T47D (cell line): Measurements from ENCODE around the gene C1orf210.

Source experiments
- DNase-seq, 2 experiments: peaks; one replicate each; pipeline versions ENCODE4 v3.0.0 to v3.0.0-alpha.2; 2011 to 2012; ENCODE audit warnings: low read depth in 1 of 2, low spot score in 1 of 2
- JUND ChIP-seq: IDR thresholded peaks from 2 replicates; pipeline ENCODE4 v1.6.1; 2012; ENCODE audit warnings: low read depth
- in situ Hi-C: cut with HindIII; loops from 2 replicates; pipeline ENCODE4 v1.10.0; 2016; ENCODE audit warnings: low sequenced_read_pairs, low pct_unique_long_range_greater_than_20kb

Gene C1orf210

DNA sequence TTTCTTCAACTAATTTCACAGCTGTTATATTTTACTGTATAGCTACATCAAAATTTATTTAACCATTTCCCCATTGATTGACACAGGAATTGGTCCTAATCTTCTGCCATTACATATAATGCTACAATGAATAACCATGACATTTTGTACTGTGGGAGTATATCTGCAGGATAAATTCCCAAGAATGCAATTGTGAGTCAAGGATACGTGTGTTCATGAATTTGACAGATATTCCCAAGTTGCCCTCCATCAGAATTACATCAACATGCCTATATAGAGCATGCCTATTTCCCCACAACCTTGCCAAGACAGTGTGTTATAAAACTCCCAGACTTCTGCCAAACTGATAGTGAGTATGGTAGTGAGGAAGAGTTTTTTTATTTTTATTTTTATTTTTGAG is 12.7 kb upstream of the C1orf210 start:
- DNase-seq = no peak
- TF ChIP-seq JUND = no peak
- in situ Hi-C loops = no loop called here

DNA sequence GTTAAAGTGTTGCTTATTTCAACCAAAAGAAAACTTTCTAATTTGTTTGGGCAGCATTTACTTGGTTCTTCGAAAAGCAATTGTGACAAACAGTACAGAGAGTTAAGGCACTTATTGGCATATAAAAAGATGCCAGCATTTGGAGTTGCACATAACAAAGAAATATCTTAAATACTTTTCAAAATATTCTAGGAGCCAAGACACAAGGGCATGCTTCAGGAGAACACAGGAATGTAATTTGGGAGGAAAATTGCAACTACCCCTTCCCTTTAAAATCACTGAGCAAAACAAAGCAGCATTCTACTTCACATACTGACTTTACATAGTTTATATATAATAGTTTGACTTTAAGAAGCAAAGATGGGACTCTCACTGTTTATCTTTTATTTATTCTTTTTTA is 10.8 kb upstream of the C1orf210 start:
- TF ChIP-seq JUND = no peak
- in situ Hi-C loops = no loop called here
- no peak for DNase-seq

DNA sequence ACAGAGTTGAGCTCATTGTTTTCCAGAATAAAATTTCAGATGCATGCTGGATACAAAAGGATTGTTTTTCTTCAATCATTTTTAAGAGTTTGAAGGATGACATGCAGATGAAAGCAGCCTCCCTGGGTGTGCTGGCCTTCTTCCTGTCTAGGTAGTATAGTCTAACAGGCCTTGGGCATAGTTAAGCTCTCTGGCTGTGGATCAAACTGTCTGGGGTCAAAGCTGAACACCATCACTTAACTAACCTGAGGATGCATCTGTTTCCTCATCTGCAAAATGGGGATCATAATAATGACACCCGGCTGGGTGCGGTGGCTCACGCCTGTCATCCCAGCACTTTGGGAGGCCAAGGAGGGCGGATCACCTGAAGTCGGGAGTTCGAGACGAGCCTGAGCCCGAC is 9.4 kb upstream of the C1orf210 start:
- in situ Hi-C loops = no loop called here
- DNase-seq = no peak
- TF ChIP-seq JUND = no peak

DNA sequence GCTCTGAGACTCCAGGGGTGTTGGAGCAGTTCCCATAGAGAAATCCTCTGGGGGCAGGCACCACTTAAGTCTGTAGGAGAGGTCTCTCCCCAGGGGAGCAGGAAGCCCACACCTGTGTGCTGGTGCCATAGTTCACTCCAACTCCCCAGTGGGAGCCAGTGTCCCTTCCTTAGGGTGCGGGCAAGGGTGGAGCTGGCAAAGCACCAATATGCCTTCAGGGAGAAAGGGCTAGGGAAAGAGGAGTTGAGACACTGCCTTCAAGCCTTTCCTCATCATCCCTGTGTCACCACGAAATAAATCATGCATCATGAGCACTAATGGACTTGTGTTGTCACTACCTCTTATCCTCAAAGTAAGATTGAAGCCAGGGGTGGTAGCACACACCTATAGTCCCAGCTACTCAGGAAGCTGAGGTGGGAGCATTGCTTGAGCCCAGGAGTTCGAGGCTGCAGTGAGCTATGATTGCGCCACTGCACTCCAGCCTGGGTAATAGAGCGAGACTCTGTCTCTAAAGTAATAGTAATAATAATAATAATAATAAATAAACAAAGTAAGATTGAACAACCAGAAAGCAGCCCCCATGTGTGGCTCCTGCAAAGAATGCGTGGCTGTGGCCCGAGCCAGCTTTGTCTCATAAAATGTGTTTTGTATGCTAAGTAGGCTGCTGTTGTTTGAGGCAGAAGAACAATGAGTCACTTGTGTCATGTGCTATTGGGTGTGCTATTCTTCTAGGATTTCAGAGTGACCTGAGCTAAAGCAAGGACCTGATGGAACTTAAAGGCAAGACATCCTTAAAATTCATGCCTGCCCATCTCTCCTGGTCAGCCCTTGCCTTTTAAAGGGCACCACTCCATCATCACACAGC is 8.7 kb upstream of the C1orf210 start:
- no peak for TF ChIP-seq JUND
- DNase-seq = no peak
- in situ Hi-C loops = no loop called here

DNA sequence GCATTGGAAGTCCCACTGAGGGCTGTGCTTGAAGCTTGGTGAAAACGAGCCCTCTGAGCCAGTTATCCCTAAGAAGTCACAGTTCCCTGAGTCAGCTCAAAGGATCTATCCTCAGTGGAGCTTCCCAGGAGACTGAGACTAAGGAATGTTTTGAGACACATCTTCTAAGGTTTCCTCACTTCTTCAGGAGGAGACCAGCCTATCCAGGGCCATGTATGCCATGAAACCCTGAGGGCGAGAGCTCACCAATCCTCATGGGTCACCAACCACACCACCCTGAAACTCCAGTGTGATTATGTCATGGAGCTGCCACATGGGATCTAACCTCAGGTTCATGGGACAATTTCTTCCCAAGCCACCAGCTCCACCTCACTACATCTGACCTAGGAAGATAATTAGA is 7.8 kb upstream of the C1orf210 start:
- DNase-seq = no peak
- no peak for TF ChIP-seq JUND
- in situ Hi-C loops = no loop called here

DNA sequence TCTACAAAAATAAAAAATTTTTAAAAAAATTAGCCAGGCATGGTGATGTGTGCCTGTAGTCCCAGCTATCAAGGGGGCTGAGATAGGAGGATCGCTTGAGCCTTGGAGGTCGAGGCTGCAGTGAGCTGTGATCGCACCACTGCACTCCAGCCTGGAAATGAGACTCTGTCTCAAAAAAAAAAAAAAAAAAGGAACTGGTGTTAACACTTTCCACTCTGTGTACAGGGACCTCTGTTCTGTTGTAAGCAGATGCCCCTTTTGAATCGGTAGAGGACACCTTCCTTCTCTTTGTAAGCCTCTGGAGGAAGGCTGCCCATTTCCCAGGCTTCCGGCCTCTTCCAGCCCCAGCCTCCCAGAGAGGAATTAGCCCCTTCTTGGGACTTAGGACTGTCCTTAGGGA is 7.3 kb upstream of the C1orf210 start:
- TF ChIP-seq JUND = no peak
- in situ Hi-C loops = no loop called here

DNA sequence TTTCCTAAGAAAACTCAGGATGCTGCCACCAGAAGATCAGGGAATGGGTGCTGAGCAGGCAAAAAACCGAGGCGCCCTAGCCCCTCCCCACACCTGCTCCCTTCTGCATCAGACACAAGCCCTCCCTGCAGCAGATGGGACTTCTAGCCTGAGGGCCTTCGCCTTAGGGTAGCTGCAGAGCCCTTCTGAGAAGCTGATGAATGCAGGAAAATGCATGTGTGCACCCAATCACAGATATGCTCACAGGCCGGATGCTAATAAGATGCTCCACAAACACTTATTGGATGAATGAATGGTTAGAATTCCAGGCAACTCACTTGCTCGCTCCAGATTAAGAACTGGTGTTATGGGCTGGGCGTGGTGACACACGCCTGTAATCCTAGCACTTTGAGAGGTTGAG is 6.8 kb upstream of the C1orf210 start:
- no peak for DNase-seq
- no peak for TF ChIP-seq JUND
- in situ Hi-C loops = no loop called here

More for the DNA sequence above, 7.3 kb upstream of the C1orf210 start:
- DNase-seq = no peak

DNA sequence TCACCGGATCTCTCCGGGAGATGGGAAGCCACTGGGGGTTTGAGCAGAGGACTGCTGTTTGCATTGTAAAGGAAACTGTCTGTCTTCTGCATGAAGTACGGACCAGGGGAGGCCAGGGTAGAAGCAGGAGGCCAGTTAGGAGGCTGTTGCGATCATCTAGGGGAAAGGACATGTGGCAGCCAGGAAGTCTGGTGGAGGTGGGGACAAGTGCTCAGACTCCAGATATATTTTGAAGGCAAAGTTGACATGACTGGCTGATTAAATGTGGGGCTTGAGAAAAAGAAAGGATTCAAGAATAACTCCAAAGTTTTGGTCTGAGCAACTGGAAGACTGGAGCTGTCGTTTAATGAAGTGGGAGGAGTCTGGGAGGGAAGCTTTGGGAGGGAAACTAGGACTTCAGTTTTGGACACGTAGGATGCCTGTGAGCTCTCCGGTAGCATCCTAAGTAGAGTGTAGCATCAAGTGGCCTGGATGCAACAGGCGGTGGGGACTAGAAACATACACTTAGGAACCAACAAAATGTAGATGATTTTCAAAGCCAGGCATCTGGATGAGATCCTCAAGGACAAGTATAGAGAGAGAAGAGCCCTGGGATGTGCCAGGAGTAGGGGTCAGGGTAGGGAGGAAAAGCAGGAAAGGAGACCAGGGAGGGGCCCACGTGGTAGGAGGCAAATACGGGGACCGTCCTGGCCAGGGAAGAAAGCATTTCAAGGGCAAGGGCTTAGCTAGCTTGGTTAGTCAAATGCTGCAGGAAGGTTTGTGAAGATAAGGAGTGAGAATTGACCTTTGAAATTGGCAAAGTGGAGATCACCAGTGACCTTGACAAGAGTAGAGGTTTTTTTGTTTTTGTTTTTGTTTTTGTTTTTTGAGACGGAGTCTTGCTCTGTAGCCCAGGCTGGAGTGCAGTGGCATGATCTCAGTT is 3.7 kb upstream of the C1orf210 start:
- in situ Hi-C loops = no loop called here
- no peak for TF ChIP-seq JUND

DNA sequence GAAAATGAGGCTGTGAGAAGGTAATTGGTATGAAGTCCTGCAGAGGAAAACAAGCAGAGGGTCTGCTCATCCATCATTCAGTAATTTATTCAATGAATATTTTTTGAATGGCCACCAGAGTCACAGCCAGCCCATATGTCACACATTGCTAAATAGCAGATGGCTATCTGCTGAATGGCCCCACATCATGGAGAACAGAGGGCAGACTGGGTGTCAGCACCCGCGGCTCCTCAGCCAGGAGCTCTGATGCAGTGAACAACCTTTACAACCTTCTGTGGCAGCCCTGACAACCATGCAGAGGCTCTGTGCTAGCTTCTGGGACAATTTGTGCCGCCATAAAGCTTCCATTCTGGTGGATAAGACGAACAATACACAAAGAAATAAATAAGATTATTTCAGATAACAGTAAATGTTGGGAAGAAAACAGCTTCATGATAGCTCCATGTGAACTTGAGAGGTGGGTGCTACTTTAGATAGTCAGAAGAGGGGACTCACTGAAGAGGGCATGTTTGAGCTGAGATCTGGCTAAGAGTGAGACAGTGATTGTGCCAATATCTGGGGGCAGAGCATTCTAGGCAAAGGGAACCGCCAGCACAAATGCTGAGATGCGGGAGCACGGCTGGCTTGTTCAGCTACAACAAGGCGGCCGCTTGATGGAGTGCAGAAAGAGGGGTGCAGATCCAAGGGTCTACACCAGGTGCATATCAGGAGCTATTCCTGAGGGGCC is 2.8 kb upstream of the C1orf210 start:
- in situ Hi-C loops = no loop called here
- TF ChIP-seq JUND = no peak
- DNase-seq = no peak

More for the DNA sequence above, 3.7 kb upstream of the C1orf210 start:
- no peak for DNase-seq

DNA sequence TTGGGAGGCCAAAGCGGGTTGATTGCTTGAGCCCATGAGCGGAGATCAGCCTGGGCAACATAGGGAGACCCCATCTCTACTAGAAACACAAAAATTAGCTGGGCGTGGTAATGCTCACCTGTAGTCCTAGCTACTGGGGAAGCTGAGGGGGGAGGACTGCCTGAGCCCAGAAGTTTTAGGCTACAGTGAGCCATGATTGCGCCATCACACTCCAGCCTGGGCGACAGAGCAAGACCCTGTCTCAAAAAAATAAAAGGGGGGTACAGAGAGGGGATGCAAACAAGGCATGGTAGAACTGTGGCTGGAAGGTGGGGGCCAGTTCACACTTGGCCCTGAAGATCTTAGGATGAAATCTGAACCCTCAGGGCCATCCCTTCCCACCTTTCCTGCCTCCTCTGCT is 1.2 kb upstream of the C1orf210 start:
- DNase-seq = no peak
- in situ Hi-C loops = no loop called here
- TF ChIP-seq JUND = no peak

DNA sequence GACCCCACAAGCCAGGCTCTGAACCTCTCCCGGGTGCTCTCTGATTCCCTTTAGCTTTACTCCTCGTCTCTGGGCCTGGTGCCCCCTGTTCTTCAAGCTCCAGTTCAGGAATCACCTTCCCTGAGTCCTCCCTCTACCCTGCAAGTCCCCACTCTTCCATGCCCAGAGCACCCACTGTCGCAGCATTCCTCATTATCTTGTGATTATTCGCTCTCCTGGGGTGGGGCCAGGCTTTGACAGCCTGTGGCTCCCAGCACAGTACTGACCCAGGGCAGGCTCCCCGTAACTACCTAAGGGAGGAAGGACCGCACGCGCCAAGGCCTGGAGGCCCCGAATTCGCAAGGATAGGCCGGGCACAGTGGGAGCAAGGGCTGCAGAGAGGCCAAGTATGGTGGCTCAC is 734 bp upstream of the C1orf210 start:
- in situ Hi-C loops = no loop called here
- DNase-seq = no peak

DNA sequence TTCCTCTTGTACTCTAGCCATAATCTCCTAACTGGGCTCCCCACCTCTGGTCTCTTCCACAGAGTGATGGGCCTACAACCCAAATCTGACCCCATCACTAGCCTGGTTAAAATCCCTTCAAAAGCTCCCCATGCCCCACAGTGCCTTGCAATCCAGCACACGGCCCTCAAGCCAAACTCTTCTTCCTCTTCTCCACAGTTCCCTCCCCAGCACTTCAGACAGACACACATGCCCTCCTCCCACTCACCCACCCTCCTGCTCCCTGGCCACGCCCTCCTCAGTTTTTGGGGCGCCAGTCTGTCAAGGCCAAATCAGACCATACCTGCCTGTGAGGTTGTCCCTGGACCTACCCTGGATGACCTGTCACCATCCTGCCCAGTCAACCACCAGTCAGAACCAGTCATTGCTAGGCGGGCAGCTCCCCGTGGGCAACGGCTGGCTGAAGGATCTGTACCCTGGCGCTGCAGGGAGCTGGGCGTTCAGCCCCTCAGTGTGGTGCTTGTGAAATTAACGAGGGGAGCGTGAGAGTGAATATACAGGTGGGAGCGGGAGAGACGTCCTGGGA is 753 bp downstream of the C1orf210 start:
- TF ChIP-seq JUND = no peak
- no peak for DNase-seq
- in situ Hi-C loops = no loop called here

More for the DNA sequence above, 734 bp upstream of the C1orf210 start:
- no peak for TF ChIP-seq JUND
